GM12878 (cell line): ENCODE results near the gene MDH1B. TPM values are rescaled to one million over a fixed set of nuclear protein-coding genes. Genes with fewer than 3 reads are reported as not detected.
"Not testable (repeated sequence)": the region's sequence is repeated elsewhere in the genome, so short reads cannot be mapped to it uniquely, and the experiment has no call there.

Experiments used
- ATAC-seq: fragments of 200-7000 bp; cut with Tn5 transposase; 3 replicates; pipeline ENCODE4 v1.9.1; 2020; ENCODE audit warnings: mild to moderate bottlenecking, moderate library complexity
- BruUV-seq: library from RNA; stranded (reverse); fragments of 400-500 nt; replicated peaks from 2 replicates; lab custom pipeline; 2021; lab: Mats Ljungman, UMichigan
- CTCF ChIA-PET: fragments of 300-600 bp; sonication (Branson Sonifier 250); formaldehyde crosslinking; extraction: SDS; loops from one replicate; lab custom pipeline; 2021; ENCODE audit warnings: inconsistent platforms; lab: Yijun Ruan, JAX
- POLR2A ChIA-PET: fragments of 350-600 bp; formaldehyde crosslinking; extraction: SDS; loops from one replicate; lab custom pipeline; 2021; ENCODE audit warnings: inconsistent platforms; lab: Charles Lee
- RAD21 ChIA-PET: fragments of 300-600 bp; sonication (Branson Sonifier 250); formaldehyde crosslinking; loops from one replicate; lab custom pipeline; 2023; ENCODE audit warnings: antibody characterized with exemption; ENCODE audit not compliant: unreplicated experiment; lab: Charles Lee
- SMC1A ChIA-PET: fragments of 300-600 bp; sonication (Branson Sonifier 250); formaldehyde crosslinking; loops from one replicate; lab custom pipeline; 2023; ENCODE audit not compliant: unreplicated experiment, uncharacterized antibody; lab: Charles Lee
- DNase-seq: peaks from one replicate; pipeline ENCODE4 v3.0.0-alpha.2; 2011; ENCODE audit warnings: low read depth, low spot score
- FAIRE-seq: peaks from 3 replicates; lab custom pipeline; 2011; peaks lifted over from hg19 to GRCh38; lab: Jason Lieb, UNC
- H2AFZ ChIP-seq: 2 replicates; pipeline ENCODE4 v1.6.0; 2011; ENCODE audit warnings: low read depth, low read length, control low read depth; ENCODE audit not compliant: control insufficient read depth
- H3K27ac ChIP-seq: 2 replicates; pipeline ENCODE4 v1.5.1; 2011; ENCODE audit warnings: control low read depth; ENCODE audit not compliant: control insufficient read depth, insufficient read depth
- H3K27me3 ChIP-seq, 2 experiments: replicated peaks in 1 of 2; 2 replicates each; pipeline versions ENCODE4 v1.6.0 to v1.6.1; 2011; ENCODE audit warnings: low read length in 1 of 2; ENCODE audit not compliant: control insufficient read depth in 2 of 2, insufficient read depth in 2 of 2
- H3K36me3 ChIP-seq, 2 experiments: 2 replicates each; pipeline ENCODE4 v1.5.1; 2011; ENCODE audit warnings: low read length in 1 of 2; ENCODE audit not compliant: control insufficient read depth in 2 of 2, insufficient read depth in 2 of 2
- H3K4me1 ChIP-seq: 2 replicates; pipeline ENCODE4 v1.6.1; 2011; ENCODE audit warnings: mild to moderate bottlenecking, low read length, moderate library complexity, mixed read lengths; ENCODE audit not compliant: control insufficient read depth, insufficient read depth
- H3K4me2 ChIP-seq: 2 replicates; pipeline ENCODE4 v1.6.0; 2011; ENCODE audit warnings: control low read depth; ENCODE audit not compliant: control insufficient read depth, insufficient read depth
- H3K4me3 ChIP-seq: fragments of 200-600 bp; sonication (generic); 2 replicates; pipeline ENCODE4 v1.5.1; 2016
- H3K79me2 ChIP-seq: 2 replicates; pipeline ENCODE4 v1.6.0; 2011; ENCODE audit warnings: low read length; ENCODE audit not compliant: control insufficient read depth, insufficient read depth
- H3K9ac ChIP-seq: 2 replicates; pipeline ENCODE4 v1.8.0; 2011; ENCODE audit warnings: low read length, control low read depth, mixed read lengths; ENCODE audit not compliant: control insufficient read depth, insufficient read depth
- H3K9me3 ChIP-seq: replicated peaks from 3 replicates; pipeline ENCODE4 v1.5.1; 2011; ENCODE audit warnings: mild to moderate bottlenecking, low read length; ENCODE audit not compliant: control insufficient read depth, insufficient read depth
- H4K20me1 ChIP-seq: 2 replicates; pipeline ENCODE4 v1.6.0; 2011; ENCODE audit not compliant: control insufficient read depth, insufficient read depth
- BACH1 ChIP-seq: fragments of 450-650 bp; IDR thresholded peaks from 2 replicates; pipeline ENCODE4 v1.6.1; 2017; ENCODE audit warnings: mild to moderate bottlenecking, borderline replicate concordance
- BCLAF1 ChIP-seq: fragments of 450-650 bp; IDR thresholded peaks from 2 replicates; pipeline ENCODE4 v1.6.1; 2017; ENCODE audit warnings: antibody characterized with exemption, mild to moderate bottlenecking, moderate library complexity
- BMI1 ChIP-seq: fragments of 450-650 bp; IDR thresholded peaks from 2 replicates; pipeline ENCODE4 v1.6.1; 2016; ENCODE audit warnings: mild to moderate bottlenecking, moderate library complexity, borderline replicate concordance
- BRCA1 ChIP-seq: IDR thresholded peaks from 2 replicates; pipeline ENCODE4 v1.6.1; 2011; ENCODE audit warnings: low read depth, low read length, improper control_type of control experiment
- CBFB ChIP-seq: IDR thresholded peaks from 2 replicates; pipeline ENCODE4 v1.6.1; 2016; ENCODE audit warnings: antibody characterized with exemption, low read depth
- EGR1 ChIP-seq, 2 experiments: IDR thresholded peaks; 1 replicate in 1 of 2; 2 replicates in 1 of 2; pipeline ENCODE4 v1.6.1; 2011 to 2012; ENCODE audit warnings: low read depth in 2 of 2, low read length in 2 of 2, borderline replicate concordance in 1 of 2, mild to moderate bottlenecking in 1 of 2, moderate library complexity in 1 of 2
- FOS ChIP-seq: IDR thresholded peaks from 3 replicates; pipeline ENCODE4 v1.6.1; 2011; ENCODE audit warnings: borderline replicate concordance; ENCODE audit not compliant: insufficient read length; ENCODE audit errors: extremely low read depth
- GABPA ChIP-seq: IDR thresholded peaks from 2 replicates; pipeline ENCODE4 v1.6.1; 2014; ENCODE audit warnings: antibody characterized with exemption, low read depth, mild to moderate bottlenecking, inconsistent platforms
- HDAC2 ChIP-seq: fragments of 200-600 bp; sonication (generic); IDR thresholded peaks from 2 replicates; pipeline ENCODE4 v1.6.1; 2017
- MEF2B ChIP-seq: fragments of 450-650 bp; IDR thresholded peaks from 2 replicates; pipeline ENCODE4 v1.6.1; 2018; ENCODE audit warnings: mild to moderate bottlenecking, moderate library complexity; ENCODE audit not compliant: partially characterized antibody, poor library complexity, severe bottlenecking
- NFYA ChIP-seq: IDR thresholded peaks from 2 replicates; pipeline ENCODE4 v1.6.1; 2011; ENCODE audit warnings: low read depth, mild to moderate bottlenecking, low read length, improper control_type of control experiment, borderline replicate concordance
- NR2C1 ChIP-seq: fragments of 450-650 bp; IDR thresholded peaks from 2 replicates; pipeline ENCODE4 v1.6.1; 2017; ENCODE audit warnings: antibody characterized with exemption, mild to moderate bottlenecking, moderate library complexity
- RELA ChIP-seq: fragments of 450-650 bp; IDR thresholded peaks from 2 replicates; pipeline ENCODE4 v1.8.0; 2014; ENCODE audit warnings: borderline replicate concordance; ENCODE audit not compliant: partially characterized antibody
- SKIL ChIP-seq: fragments of 450-650 bp; IDR thresholded peaks from 2 replicates; pipeline ENCODE4 v1.6.1; 2017; ENCODE audit warnings: mild to moderate bottlenecking, low read depth, inconsistent platforms; ENCODE audit not compliant: poor library complexity, severe bottlenecking
- SREBF2 ChIP-seq: IDR thresholded peaks from 2 replicates; pipeline ENCODE4 v1.6.1; 2012; ENCODE audit warnings: mild to moderate bottlenecking, low read length
- TARDBP ChIP-seq: IDR thresholded peaks from 2 replicates; pipeline ENCODE4 v1.6.1; 2016; ENCODE audit warnings: borderline replicate concordance
- WGBS: methylation state at CpG from one replicate; pipeline ENCODE4 v1.1.6; 2016; ENCODE audit warnings: low lambda C conversion rate; ENCODE audit not compliant: insufficient replicate concordance, insufficient coverage; ENCODE audit errors: missing lambda C conversion rate; 5-methylcytosine and 5-hydroxymethylcytosine counted together
- in situ Hi-C: fragments of 300-500 bp; cut with MboI; formaldehyde crosslinking; loops from 9 replicates; pipeline ENCODE4 v1.14.3; 2018; ENCODE audit warnings: mixed read lengths
- intact Hi-C: fragments of 100-400 bp; cut with micrococcal nuclease; formaldehyde crosslinking; loops from one replicate; pipeline ENCODE4 v1.14.2; 2022; ENCODE audit not compliant: unreplicated experiment
- polyA plus RNA-seq, 11 experiments: library from polyadenylated mRNA; depleted of rRNA in 4 of 11; unstranded in 6 of 11; stranded (reverse) in 5 of 11; fragments of >200 nt; fragmentation: Nextera tagmentation in 4 of 11; fragmentation: Illumina TruSeq in 1 of 11; extraction: Ambion mirVana in 4 of 11; extraction: Trizol in 1 of 11; gene quantifications; 1 replicate in 1 of 11; 2 replicates in 10 of 11; pipeline versions ENCODE4 v1.2.1 to v1.2.3, GENCODE V29; 2011 to 2016; ENCODE audit warnings: inconsistent platforms in 2 of 11, missing spikeins in 2 of 11, low read depth in 1 of 11
- total RNA-seq, 4 experiments: library from RNA; depleted of rRNA in 3 of 4; stranded (reverse); fragments of >200 nt in 3 of 4; fragmentation: Illumina TruSeq in 1 of 4; extraction: Trizol in 1 of 4; gene quantifications; 2 replicates each; pipeline versions ENCODE4 v1.2.1 to v1.2.3, GENCODE V29; 2013 to 2021

MDH1B gene
- total and polyA plus RNA-seq, 10 of the 15 experiments (the other 5 are each of a cell fraction or from before 2014, with no cell fraction given), result 0.47 to 1.6 (median 0.98) TPM

DNA sequence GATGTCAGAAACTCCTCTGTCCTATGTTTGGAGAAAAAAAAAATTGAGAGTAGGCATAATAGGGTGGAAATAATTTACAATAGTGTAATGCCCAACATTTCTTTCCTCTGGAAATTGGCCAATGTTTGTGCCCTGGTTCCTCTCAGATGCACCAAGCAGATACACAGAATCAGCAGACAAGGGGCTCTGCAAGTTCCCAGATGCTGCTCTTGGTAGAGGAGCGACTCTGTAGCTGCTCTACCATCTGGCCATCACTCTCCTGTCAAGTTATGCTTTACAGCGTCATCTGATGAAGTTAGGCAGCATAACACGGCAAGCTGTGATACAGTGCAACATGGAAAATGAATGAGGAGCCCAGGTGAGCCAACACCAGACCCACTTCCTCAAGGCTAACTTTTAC is 48.5 kb downstream of the MDH1B start:
- 85% methylated on average over 3 of the region's 3 CpGs for WGBS
- no peaks in the 10 kb centered on the region for H3K27me3 ChIP-seq
- ATAC-seq (no peak), DNase-seq (no peak), FAIRE-seq (no peak)
- H3K9me3 ChIP-seq, result no peaks in the 10 kb centered on the region
- no TSS peak for BruUV-seq
- ChIA-PET CTCF (no interaction called here), POLR2A (no interaction called here), RAD21 (no interaction called here), SMC1A (no interaction called here)
- no peaks in the 10 kb centered on the region for H4K20me1 ChIP-seq
- H3K4me2 ChIP-seq, result no peak overlapping the region
- H3K4me1 ChIP-seq, result peaks cover 22% of the 10 kb centered on the region
- no peak overlapping the region for H2AFZ ChIP-seq
- in situ Hi-C loops, result no loop called here
- no peak overlapping the region for H3K27ac ChIP-seq
- intact Hi-C loops, result no loop called here
- TF ChIP-seq CBFB (no peak), MEF2B (no peak), GABPA (no peak), SREBF2 (no peak), TARDBP (no peak), HDAC2 (no peak), NR2C1 (no peak), BMI1 (no peak), FOS (no peak), EGR1 (IDR thresholded peaks at IDR 0.05; ENCODE audit: borderline replicate concordance in 1 of 2, low read depth in 2 of 2, low read length in 2 of 2) (no peak), BACH1 (no peak), SKIL (no peak), RELA (no peak), BRCA1 (no peak), NFYA (no peak), BCLAF1 (no peak)
- no peak overlapping the region for H3K9ac ChIP-seq
- no peaks in the 10 kb centered on the region for H3K36me3 ChIP-seq
- H3K79me2 ChIP-seq, result no peaks in the 10 kb centered on the region
- no peak overlapping the region for H3K4me3 ChIP-seq

- H3K4me1 ChIP-seq, result peaks cover 22% of the 10 kb centered on the region
- H3K27me3 ChIP-seq, ATAC-seq, in situ Hi-C loops, FAIRE-seq, H4K20me1 ChIP-seq, SMC1A ChIA-PET, intact Hi-C loops, BruUV-seq, H3K79me2 ChIP-seq, POLR2A ChIA-PET, H3K27ac ChIP-seq, RAD21 ChIA-PET, DNase-seq, H3K36me3 ChIP-seq, H3K4me2 ChIP-seq, H3K9me3 ChIP-seq, H3K9ac ChIP-seq, H3K4me3 ChIP-seq, H2AFZ ChIP-seq: not testable (repeated sequence)
- CTCF ChIA-PET, result interaction anchor here (0.8 to 1.2 kb wide), 2 partner anchors 12 to 20 kb away, joined by 3 to 4 read pairs; no protein-coding TSS in a partner anchor
- 69% methylated on average over 4 of the region's 4 CpGs for WGBS
Measured at GRCh38 chr2:206715183-206715582, 49.9 kb downstream of the MDH1B start.
